Measurements from ENCODE around the gene PRLR. TPM values are rescaled to one million over a fixed set of nuclear protein-coding genes. Genes with fewer than 3 reads are reported as not detected.
A peak's percentile ranks its signal among the peaks of the same experiment; 100 is the strongest.

The PRLR gene
- total and polyA plus RNA-seq, 2 of the 13 experiments (the other 11 are each of a cell fraction or from before 2014, with no cell fraction given), result 12.2 to 13.3 TPM

GRCh38 chr5:35237580-35238376 lies 7.5 kb upstream of the PRLR start (continued):
- no peak for TF ChIP-seq SNAI1 (CRISPR knock-in tag; IDR thresholded peaks at IDR 0.05; ENCODE audit: borderline replicate concordance)
- TF ChIP-seq HOXA5 (CRISPR knock-in tag; IDR thresholded peaks at IDR 0.05), result no peak
- no peak for TF ChIP-seq ZNF839 (CRISPR knock-in tag; IDR thresholded peaks at IDR 0.05; ENCODE audit: borderline replicate concordance)
- TF ChIP-seq LCORL (IDR thresholded peaks at IDR 0.05), result no peak
- no peak for TF ChIP-seq LCORL (CRISPR knock-in tag; IDR thresholded peaks at IDR 0.05)
- TF ChIP-seq MLXIP (CRISPR knock-in tag; IDR thresholded peaks at IDR 0.05; ENCODE audit: borderline replicate concordance), result no peak
- TF ChIP-seq HNF4G (IDR thresholded peaks at IDR 0.05; ENCODE audit: borderline replicate concordance, low read depth, low read length), result no peak
- TF ChIP-seq HNF4G (CRISPR knock-in tag; IDR thresholded peaks at IDR 0.05; ENCODE audit: borderline replicate concordance, low read depth), result no peak
- TF ChIP-seq FOXP1 (IDR thresholded peaks at IDR 0.05), result no peak
- TF ChIP-seq FOXP1 (CRISPR knock-in tag; IDR thresholded peaks at IDR 0.05), result peak; percentile 37; the same call in 1 of the 2 replicates
- no peak for TF ChIP-seq PCBP1 (IDR thresholded peaks at IDR 0.05; ENCODE audit: borderline replicate concordance, low read depth, low read length)
- peak; percentile 69; the same call in 1 of the 2 replicates for TF ChIP-seq RERE (CRISPR knock-in tag; IDR thresholded peaks at IDR 0.05; ENCODE audit: low read depth)
- TF ChIP-seq SPEN (CRISPR knock-in tag; IDR thresholded peaks at IDR 0.05; ENCODE audit: low read depth), result no peak
- TF ChIP-seq BRCA1 (CRISPR knock-in tag; IDR thresholded peaks at IDR 0.05), result no peak
- TF ChIP-seq ZEB1 (IDR thresholded peaks at IDR 0.05; ENCODE audit: insufficient replicate concordance, low read depth), result no peak
- TF ChIP-seq ARHGAP35 (CRISPR knock-in tag; IDR thresholded peaks at IDR 0.05; ENCODE audit: borderline replicate concordance), result no peak
